Cardiac fibroblast (primary cell): ENCODE measurements around the gene RFX8.

Source experiments
- DNase-seq, 2 donors: peaks; one replicate each; pipeline versions ENCODE4 v3.0.0 to v3.0.0-alpha.2; 2010; ENCODE audit warnings: low read depth in 2 of 2
- H3K4me3 ChIP-seq, 2 donors: replicated peaks in 1 of 2; 1 replicate in 1 of 2; 2 replicates in 1 of 2; pipeline ENCODE4 v1.5.1; 2011; ENCODE audit warnings: low read depth in 2 of 2, low read length in 2 of 2, mild to moderate bottlenecking in 2 of 2, moderate library complexity in 1 of 2
- TF ChIP-seq, protein P1 (sequence below): IDR thresholded peaks from one replicate; pipeline ENCODE4 v1.5.1; 2011; ENCODE audit warnings: low read depth, mild to moderate bottlenecking, low read length, inconsistent platforms

The RFX8 gene

DNA sequence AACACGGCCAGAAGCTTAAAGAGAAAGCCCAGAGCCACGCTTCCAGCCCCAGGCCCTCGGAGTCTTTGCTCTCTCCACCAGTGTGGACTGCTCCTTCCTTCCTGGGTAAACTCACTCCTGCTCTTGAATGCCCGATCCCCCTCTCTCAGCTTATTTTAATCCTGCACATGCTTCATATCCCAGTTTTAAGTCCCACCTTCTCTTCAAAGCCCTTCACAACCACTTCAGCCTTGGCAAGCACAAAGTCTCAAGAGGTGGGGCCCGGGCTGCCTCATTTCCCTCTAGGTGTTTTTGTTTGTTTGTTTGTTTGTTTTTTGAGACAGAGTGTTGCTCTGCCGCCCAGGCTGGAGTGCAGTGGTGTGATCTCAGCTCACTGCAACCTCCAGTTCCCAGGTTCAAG is 66.0 kb downstream of the RFX8 start:
- DNase-seq, result no peak
- TF ChIP-seq, protein P1, sequence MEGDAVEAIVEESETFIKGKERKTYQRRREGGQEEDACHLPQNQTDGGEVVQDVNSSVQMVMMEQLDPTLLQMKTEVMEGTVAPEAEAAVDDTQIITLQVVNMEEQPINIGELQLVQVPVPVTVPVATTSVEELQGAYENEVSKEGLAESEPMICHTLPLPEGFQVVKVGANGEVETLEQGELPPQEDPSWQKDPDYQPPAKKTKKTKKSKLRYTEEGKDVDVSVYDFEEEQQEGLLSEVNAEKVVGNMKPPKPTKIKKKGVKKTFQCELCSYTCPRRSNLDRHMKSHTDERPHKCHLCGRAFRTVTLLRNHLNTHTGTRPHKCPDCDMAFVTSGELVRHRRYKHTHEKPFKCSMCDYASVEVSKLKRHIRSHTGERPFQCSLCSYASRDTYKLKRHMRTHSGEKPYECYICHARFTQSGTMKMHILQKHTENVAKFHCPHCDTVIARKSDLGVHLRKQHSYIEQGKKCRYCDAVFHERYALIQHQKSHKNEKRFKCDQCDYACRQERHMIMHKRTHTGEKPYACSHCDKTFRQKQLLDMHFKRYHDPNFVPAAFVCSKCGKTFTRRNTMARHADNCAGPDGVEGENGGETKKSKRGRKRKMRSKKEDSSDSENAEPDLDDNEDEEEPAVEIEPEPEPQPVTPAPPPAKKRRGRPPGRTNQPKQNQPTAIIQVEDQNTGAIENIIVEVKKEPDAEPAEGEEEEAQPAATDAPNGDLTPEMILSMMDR, result no peak
- no peak overlapping the region for H3K4me3 ChIP-seq

DNA sequence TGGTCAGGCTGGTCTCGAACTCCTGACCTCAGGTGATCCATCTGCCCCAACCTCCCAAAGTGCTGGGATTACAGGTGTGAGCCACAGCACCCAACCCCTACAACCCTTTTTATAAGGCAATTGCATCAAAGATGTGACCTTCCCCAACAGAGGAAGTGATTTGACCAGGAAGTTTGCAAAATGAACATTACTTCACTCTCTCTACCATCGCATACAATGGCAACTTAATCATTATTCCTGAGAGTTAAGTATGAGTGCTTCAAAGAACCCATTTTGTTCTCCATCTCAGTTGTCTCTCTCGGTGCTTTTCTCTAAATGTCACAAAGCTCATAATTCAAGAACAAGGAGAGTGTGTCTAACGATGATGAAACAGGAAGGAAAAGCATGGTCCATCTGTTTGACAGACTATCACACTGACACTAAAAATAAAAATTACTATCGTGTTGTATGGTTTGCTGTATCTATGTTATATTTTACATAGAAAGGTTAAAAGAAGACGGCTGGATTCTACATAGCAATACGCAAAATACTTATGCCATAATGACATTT is 69.5 kb downstream of the RFX8 start:
- TF ChIP-seq, protein P1, result no peak
- DNase-seq, result no peak
- no peak overlapping the region for H3K4me3 ChIP-seq

DNA sequence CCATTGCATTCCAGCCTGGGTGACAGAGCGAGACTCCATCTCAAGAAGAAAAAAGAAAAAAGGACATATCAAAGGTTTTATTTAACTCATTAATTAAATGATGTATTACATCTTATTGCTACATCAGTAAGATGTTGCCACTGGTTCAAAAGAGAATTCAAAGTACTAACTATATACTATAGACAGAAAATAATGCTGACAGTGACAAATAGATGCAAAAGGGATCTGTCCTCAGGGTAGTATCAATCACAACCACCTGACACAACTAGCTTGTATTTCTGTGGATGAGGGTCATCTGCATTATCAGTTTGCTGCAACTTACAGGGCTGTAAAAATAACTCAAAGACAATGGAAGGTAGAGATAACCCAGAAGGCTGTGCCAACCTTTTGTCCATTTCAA is 71.2 kb downstream of the RFX8 start:
- H3K4me3 ChIP-seq, result no peak overlapping the region
- TF ChIP-seq, protein P1, result no peak
- DNase-seq, result no peak

DNA sequence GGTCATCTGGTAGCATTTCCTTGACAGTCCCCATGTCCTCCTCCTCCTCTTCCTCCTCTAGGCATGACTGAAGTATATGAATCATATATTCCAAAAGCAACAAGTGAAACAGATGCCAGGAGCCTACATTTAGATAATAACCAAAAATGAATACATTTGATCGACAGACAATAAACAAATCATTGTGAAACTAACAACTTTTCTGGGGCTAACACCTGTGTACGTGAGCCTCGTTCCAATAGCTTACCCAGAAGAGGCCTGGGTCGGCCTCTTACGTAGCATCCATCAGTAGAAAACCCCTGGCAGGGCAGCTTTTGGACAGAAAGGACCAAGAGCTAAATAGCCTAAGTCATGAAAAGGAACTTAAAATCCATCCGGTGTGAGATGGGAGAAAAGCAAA is 72.3 kb downstream of the RFX8 start:
- TF ChIP-seq, protein P1, result no peak
- DNase-seq, result no peak
- H3K4me3 ChIP-seq, result no peak overlapping the region

DNA sequence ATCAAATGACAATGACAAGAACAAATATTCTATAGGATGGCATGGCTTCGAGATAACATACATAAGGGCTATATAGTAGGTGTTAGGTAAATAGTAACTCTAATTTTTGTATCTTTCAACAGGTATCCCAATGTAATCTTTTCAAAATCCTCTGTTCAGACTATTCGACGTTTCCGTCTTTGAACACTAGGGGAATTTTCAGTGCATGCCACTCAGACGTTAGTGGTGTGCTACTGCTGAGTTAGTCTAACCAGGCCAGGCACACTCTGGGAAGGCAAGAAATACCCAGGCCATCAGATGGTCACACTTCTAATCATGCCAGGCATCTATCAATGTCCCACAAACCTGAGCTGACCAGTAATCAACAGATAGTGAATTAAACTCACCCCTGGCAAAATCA is 73.0 kb downstream of the RFX8 start:
- DNase-seq, result no peak
- TF ChIP-seq, protein P1, result no peak
- no peak overlapping the region for H3K4me3 ChIP-seq

DNA sequence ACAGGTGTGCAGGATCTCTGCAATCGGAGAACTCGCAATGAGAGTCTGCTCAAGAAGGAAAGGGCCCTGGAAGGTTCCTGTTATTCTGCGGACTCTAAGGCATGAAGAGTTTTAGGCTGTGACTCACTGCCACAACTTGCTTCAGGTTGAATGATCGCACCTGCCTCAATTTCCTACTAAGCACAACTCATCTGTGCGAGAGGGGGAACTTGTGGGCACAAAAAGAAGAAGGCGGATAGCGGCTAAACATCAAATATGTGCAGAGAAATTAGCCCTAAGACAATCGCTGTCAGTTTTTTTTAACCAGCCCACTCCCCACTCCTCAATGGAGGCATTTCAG is 73.6 kb downstream of the RFX8 start:
- H3K4me3 ChIP-seq, result no peak overlapping the region
- TF ChIP-seq, protein P1, result no peak
- no peak for DNase-seq
